ENCODE results near the gene RNASET2. TPM values are rescaled to one million over a fixed set of nuclear protein-coding genes. Genes with fewer than 3 reads are reported as not detected.
"Not testable (repeated sequence)": the region's sequence is repeated elsewhere in the genome, so short reads cannot be mapped to it uniquely, and the experiment has no call there.

RNASET2 gene
- total RNA-seq, 1 experiment from 2014 or later: 40.0 TPM

DNA sequence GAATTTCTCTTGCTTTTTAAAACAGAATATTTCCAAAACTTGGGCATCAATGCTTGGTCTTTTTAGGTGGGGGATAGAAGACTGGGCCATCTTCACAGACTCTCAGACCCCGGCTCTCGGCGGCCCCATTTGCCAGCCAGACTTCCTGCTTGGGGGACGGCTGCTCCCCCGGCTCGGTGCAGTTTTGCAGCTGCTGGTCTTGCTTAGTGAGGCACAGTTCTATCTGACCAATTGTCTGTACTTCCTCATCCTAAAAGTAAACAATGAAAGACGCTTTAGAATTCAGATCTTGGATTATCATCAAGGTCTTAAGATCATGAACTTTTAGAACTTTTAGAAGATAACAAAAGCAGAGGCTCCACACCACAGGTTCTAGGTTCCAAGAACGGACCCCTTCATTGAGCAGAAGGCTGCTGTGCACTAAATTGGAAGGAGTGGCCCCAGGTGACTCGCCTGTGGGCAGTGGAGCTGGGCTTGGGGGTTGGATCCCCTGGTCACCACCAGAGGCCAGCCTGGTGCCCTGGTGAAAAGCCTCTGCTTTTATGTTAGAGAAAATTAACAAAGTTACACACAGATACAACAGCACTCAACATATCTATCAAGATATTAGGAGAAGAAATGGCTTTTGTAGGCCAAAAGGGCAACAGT is 26.7 kb downstream of the RNASET2 start:
- no peak for DNase-seq (ENCODE audit: extremely low read depth, low read depth)

DNA sequence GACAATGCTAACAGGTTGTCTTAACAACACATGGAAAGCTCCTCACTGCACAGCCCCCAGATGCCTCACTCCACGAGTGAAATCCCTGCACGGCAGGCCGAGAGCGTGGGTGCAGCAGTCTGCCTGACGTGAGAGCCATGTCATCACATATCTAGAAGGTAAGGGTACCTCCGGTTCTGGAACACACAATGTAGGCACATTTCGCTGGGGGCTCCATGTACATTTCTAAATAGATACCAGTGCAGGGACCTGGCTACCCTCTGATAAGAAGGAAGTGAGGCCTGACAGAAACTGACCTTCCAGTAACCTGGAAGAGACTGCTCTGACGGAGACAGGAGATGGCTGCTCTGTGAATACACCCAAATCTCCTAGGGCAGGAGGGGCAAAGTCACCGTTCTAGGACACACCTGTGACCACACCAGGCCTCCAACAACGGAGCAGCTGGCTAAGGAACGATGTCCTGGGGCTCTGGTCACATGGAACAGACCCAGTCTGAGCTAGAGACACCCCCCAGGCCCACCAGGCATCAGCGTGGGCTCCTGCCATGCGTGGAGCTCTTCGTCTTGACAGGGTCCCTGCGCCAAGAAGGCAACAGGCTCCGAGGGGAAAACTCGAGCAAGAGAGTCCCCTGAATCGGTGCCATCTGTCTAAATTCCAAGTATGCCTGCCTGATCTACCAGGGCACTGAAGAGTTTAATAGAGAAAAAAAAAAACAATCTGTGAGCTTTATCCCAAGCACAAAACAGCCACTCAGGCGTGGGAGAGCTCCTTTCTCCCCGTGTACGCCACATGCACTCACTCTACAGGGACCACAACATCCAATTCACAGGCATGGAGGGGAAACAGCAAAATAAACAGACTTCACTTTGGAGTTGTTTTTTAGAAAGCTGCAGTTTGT is 27.5 kb downstream of the RNASET2 start:
- no peak for DNase-seq (ENCODE audit: extremely low read depth, low read depth)

DNA sequence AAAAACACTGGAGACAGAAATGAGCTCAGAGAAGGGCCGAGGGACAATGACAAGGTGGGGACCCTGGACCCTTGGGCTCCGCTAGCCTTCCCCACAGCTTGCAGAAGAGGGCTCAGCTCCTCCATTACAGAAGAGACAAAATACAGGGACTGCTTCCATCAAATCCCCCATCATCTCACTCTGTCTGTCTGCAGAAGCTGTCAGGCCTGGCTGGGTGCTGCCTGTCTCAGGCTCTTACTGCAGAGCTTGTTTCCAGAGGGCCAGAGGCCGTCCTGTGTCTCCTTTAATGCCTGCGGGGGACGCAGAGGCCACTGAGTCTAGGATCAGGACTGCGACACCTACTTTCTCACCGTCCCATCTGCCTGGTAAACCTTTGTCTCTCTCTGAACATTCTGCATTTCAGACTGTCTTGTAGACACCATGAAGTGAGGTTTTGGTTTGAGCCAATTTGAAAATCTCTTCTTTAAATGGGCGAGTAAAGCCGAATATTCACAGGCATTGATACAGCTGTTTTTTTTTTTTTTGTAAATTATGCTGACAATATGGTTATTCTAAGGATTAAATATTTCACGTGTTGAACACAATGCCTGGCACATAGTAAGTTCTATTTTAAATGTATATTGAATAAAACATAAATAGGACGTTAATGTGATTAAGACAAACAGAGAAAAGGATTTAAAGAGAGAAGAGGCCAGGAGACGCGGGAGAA is 28.3 kb downstream of the RNASET2 start:
- no peak for DNase-seq (ENCODE audit: extremely low read depth, low read depth)

DNA sequence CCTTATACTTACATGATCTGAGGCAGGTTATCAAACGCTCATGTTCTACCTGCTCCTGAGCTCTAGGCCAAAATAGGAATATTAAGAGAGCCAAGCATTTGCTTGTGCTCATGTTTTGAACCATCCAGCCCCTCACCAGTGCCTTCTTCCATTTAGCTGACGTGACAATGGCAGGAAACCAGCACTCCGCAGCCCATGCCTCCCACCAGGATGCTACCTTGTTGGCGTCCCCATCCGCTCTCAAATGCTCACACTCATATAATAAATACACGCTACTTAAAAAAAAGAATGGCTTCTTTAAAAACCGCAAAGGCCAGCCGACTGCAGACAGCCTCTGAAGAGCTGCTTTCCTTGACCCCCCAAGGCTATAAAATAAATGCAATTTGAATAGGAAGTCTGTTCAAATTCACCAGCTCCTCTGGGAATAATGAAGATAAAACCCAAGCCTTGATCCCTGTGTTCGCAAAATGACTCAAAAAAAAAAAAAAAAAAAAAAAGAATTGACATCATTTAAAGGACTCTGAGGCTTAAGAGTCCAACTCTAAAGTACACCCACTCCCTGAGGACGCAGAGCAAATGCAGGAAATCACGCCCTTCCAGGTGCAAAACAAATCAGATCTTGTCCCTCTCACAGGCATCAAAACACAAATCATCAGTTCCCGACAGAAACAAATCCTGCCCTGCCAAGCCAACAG is 29.0 kb downstream of the RNASET2 start:
- no peak for DNase-seq (ENCODE audit: extremely low read depth, low read depth)

DNA sequence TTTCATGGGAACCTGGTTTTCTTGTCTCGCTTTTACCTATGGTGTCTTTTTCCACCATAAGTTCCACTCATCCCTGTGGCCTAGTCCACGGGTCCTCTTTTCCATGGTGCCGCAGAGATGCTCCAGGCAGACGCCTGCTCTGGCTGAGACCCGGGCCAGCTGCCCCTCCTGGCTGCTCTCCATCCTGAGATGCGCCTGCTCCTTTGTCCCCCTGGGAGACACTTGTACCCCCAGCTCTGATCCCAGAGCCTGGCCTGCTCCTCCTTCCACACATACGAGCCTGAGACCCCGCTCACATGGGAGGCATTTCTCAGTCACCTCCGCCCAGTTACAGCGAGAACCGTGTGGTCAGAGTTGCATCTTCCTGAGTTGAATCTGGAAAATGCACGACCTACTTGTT is 29.6 kb downstream of the RNASET2 start:
- no peak for DNase-seq (ENCODE audit: extremely low read depth, low read depth)

GRCh38 chr6:166925141-166925996 is 31.0 kb downstream of the RNASET2 start:
- no peak for DNase-seq (ENCODE audit: extremely low read depth, low read depth)

DNA sequence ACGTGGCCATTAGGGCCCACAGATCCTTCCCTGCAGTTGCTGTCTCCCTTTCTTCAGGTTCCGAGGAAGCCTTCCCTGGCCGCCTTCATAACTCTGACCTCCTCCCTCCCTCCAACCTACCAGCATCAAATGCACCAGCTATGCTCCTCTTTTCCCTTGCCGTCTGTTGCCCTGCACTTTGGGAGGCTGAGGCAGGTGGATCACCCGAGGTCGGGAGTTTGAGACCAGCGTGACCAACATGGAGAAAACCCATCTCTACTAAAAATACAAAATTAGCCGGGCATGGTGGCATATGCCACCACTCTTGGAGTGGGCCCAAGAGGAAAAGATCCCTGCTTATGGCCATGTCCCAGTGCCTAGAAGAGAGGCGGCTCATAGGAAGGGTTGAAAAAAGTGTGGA is 31.8 kb downstream of the RNASET2 start:
- DNase-seq (ENCODE audit: extremely low read depth, low read depth): no peak

DNA sequence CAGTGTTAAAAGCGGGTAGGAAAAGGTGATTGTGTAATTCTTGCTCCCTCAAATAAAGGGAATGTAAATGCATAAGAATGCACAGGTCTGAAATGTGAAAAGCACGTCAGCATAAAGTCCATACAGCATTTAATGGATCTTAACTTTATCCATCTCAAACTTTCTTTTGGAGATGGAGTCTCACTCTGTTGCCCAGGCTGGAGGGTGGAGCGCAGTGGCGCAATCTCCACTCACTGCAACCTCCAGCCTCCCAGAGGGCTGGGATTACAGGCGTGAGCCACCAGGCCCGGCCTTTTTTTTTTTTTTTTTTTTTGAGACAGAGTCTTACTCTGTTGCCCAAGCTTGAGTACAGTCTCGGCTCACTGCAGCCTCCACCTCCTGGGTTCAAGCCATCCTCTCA is 33.4 kb downstream of the RNASET2 start:
- no peak for DNase-seq (ENCODE audit: extremely low read depth, low read depth)

GRCh38 chr6:166921570-166921969 is 34.8 kb downstream of the RNASET2 start:
- DNase-seq (ENCODE audit: extremely low read depth, low read depth): no peak

DNA sequence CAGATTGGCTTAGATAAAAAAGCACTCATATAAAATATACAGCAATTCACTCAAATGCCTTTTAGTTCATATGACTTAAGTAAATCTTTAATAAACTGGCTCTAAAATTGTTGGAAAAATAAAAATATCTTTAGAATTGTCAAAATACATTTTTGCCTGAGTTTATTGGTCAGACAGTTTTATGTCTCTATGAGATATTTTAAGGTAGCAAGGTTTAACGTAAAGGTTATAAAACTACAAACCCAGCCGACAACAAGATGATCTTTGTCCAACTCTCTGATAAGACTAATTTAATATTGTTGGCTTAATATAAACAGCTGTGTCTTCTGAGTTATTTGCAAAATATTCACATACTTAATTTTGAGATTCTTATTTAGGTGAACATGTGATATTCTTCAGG is 39.5 kb downstream of the RNASET2 start:
- no peak for DNase-seq (ENCODE audit: extremely low read depth, low read depth)

GRCh38 chr6:166915484-166915883 is 40.9 kb downstream of the RNASET2 start:
- not testable (repeated sequence) for DNase-seq (ENCODE audit: extremely low read depth, low read depth)

DNA sequence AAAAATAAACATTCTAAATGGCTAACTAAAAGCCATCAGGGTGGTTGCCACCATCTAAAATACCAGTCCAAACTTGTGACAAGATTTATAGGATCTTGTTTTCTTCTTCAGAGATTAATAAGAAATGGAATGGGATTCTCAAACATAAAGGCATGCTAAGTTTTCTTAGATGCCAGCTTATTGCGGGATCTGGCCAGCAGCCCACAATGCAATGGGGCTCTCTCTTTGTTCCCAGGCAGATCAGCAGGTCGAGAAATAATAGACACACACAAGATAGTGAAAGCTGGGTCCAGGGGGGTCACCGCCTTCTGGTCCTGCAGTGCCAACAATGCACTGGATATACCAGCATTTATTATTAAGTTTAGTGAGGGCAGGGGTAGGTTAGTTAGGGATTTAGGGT is 41.4 kb downstream of the RNASET2 start:
- not testable (repeated sequence) for DNase-seq (ENCODE audit: extremely low read depth, low read depth)

DNA sequence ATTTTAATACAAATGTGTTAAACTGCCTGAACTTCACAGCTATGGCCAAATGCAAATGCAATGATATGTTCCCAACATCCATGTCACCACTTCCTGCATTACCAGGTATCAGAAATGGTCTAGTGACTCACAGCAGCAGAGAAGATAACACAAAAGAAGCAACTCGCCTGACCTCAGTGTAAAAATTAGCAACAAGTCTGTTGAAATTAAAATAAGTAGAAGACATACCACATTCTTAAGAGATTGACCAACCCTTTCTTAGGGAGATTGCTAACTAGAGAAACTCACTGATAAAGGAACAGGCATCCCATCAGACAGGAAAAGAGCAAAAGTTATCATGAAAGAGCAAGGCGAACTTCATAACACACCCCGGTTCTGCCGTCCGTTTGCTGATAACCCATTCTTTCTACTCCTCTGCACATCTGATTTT is 45.1 kb downstream of the RNASET2 start:
- no peak for DNase-seq (ENCODE audit: extremely low read depth, low read depth)

- no peak for DNase-seq (ENCODE audit: extremely low read depth, low read depth)
Measured at GRCh38 chr6:166910601-166911000, 45.7 kb downstream of the RNASET2 start.

- DNase-seq (ENCODE audit: extremely low read depth, low read depth): no peak
Measured at GRCh38 chr6:166908811-166909210, 47.5 kb downstream of the RNASET2 start.

GRCh38 chr6:166907871-166908806 is 48.2 kb downstream of the RNASET2 start:
- no peak for DNase-seq (ENCODE audit: extremely low read depth, low read depth)

- DNase-seq (ENCODE audit: extremely low read depth, low read depth): no peak
Measured at GRCh38 chr6:166907373-166907841, 48.9 kb downstream of the RNASET2 start.

- no peak for DNase-seq (ENCODE audit: extremely low read depth, low read depth)
Measured at GRCh38 chr6:166906376-166907044, 49.8 kb downstream of the RNASET2 start.
